Osteoblast (primary cell): ENCODE results near the gene MRRF. TPM values are rescaled to one million over a fixed set of nuclear protein-coding genes. Genes with fewer than 3 reads are reported as not detected.

ENCODE experiments used
- DNase-seq: peaks from one replicate; pipeline ENCODE4 v3.0.0; 2011; ENCODE audit warnings: low spot score, mixed read lengths; ENCODE audit not compliant: insufficient read length; ENCODE audit errors: missing footprints
- H2AFZ ChIP-seq: 2 replicates; pipeline ENCODE4 v1.6.0; 2011; ENCODE audit warnings: mild to moderate bottlenecking, low read length
- H3K27ac ChIP-seq: 2 replicates; pipeline ENCODE4 v1.5.1; 2011; ENCODE audit warnings: mild to moderate bottlenecking, low read depth, low read length, moderate library complexity
- H3K27me3 ChIP-seq: 2 replicates; pipeline ENCODE4 v1.6.0; 2012; ENCODE audit warnings: mild to moderate bottlenecking, control low read depth, inconsistent platforms, low read length, moderate library complexity; ENCODE audit not compliant: insufficient read depth
- H3K36me3 ChIP-seq: 2 replicates; pipeline ENCODE4 v1.5.1; 2011; ENCODE audit warnings: mild to moderate bottlenecking, low read length, control low read depth, moderate library complexity; ENCODE audit not compliant: insufficient read depth
- H3K4me1 ChIP-seq: 2 replicates; pipeline ENCODE4 v1.5.1; 2011; ENCODE audit warnings: mild to moderate bottlenecking, low read length, control low read depth, moderate library complexity; ENCODE audit not compliant: insufficient read depth
- H3K4me2 ChIP-seq: 2 replicates; pipeline ENCODE4 v1.6.0; 2011; ENCODE audit warnings: mild to moderate bottlenecking, low read length; ENCODE audit not compliant: insufficient read depth
- H3K4me3 ChIP-seq: fragments of 200-600 bp; sonication (generic); 3 replicates; pipeline ENCODE4 v1.5.1; 2012; ENCODE audit warnings: mild to moderate bottlenecking, low read length, inconsistent platforms; ENCODE audit not compliant: insufficient read depth
- H3K79me2 ChIP-seq: 2 replicates; pipeline ENCODE4 v1.6.0; 2012; ENCODE audit warnings: mild to moderate bottlenecking, low read length, control low read depth, inconsistent platforms; ENCODE audit not compliant: insufficient read depth
- H3K9me3 ChIP-seq: 2 replicates; pipeline ENCODE4 v1.5.1; 2011; ENCODE audit warnings: low read depth, low read length, control low read depth
- H4K20me1 ChIP-seq: 2 replicates; pipeline ENCODE4 v1.6.0; 2012; ENCODE audit warnings: mild to moderate bottlenecking, low read length, control low read depth; ENCODE audit not compliant: insufficient read depth
- CTCF ChIP-seq: IDR thresholded peaks from 2 replicates; pipeline ENCODE4 v1.5.1; 2011; ENCODE audit warnings: mild to moderate bottlenecking, low read depth, low read length, moderate library complexity; ENCODE audit errors: extremely low read depth
- total RNA-seq: library from RNA; depleted of rRNA; stranded (reverse); fragments of >200 nt; gene quantifications from 2 replicates; pipeline ENCODE4 v1.2.3, GENCODE V29; 2012

MRRF gene
- total RNA-seq: 35.8 and 41.5 TPM in 2 replicates

GRCh38 chr9:122264360-122265148, at the start of gene MRRF, which contains the start of gene RBM18:
Gene MRRF, plus strand, starts transcription at chr9:122264882. Its CDS starts 6,010 bp downstream, at chr9:122270892.
Gene RBM18, minus strand, starts transcription at chr9:122264840. Its CDS starts 3,348 bp downstream, at chr9:122261492.
- peaks cover 75% of the 10 kb centered on the region for H3K79me2 ChIP-seq
- H3K4me3 ChIP-seq: peak within 1 kb of the TSS; percentile 95
- H3K27me3 ChIP-seq: no peaks in the 10 kb centered on the region

GRCh38 chr9:122215663-122216062, 49.0 kb upstream of the MRRF start:
- no peak overlapping the region for H2AFZ ChIP-seq
- peaks cover 95% of the 10 kb centered on the region for H3K27me3 ChIP-seq
- no peaks in the 10 kb centered on the region for H3K36me3 ChIP-seq
- peaks cover 11% of the 10 kb centered on the region for H3K4me1 ChIP-seq
- no peak overlapping the region for H3K4me3 ChIP-seq
- H3K79me2 ChIP-seq: no peaks in the 10 kb centered on the region
- TF ChIP-seq CTCF: no peak
- H4K20me1 ChIP-seq: no peaks in the 10 kb centered on the region
- H3K9me3 ChIP-seq: no peaks in the 10 kb centered on the region
- DNase-seq: no peak
- no peak overlapping the region for H3K4me2 ChIP-seq
- H3K27ac ChIP-seq: no peak overlapping the region

More at GRCh38 chr9:122264360-122265148, at the start of gene MRRF, which contains the start of gene RBM18:
- no peak for TF ChIP-seq CTCF
- peaks cover 15% of the 10 kb centered on the region for H3K36me3 ChIP-seq
- H2AFZ ChIP-seq: peak within 1 kb of the TSS; percentile 96
- peak within 1 kb of the TSS; percentile 96 for H3K27ac ChIP-seq
- H3K4me2 ChIP-seq: peak within 1 kb of the TSS; percentile 86
- peak; percentile 94 for DNase-seq
- H4K20me1 ChIP-seq: peaks cover 13% of the 10 kb centered on the region
- peaks cover 29% of the 10 kb centered on the region for H3K4me1 ChIP-seq
- H3K9me3 ChIP-seq: no peaks in the 10 kb centered on the region

- H4K20me1 ChIP-seq: no peaks in the 10 kb centered on the region
- H3K27ac ChIP-seq: no peak overlapping the region
- H3K79me2 ChIP-seq: no peaks in the 10 kb centered on the region
- TF ChIP-seq CTCF: no peak
- no peaks in the 10 kb centered on the region for H3K36me3 ChIP-seq
- H2AFZ ChIP-seq: no peak overlapping the region
- H3K9me3 ChIP-seq: no peaks in the 10 kb centered on the region
- H3K4me2 ChIP-seq: no peak overlapping the region
- peaks cover 97% of the 10 kb centered on the region for H3K27me3 ChIP-seq
- peaks cover 11% of the 10 kb centered on the region for H3K4me1 ChIP-seq
- DNase-seq: peak; percentile 70
- H3K4me3 ChIP-seq: no peak overlapping the region
These were observed 48.4 kb upstream of the MRRF start for GRCh38 chr9:122216138-122216797.

DNA sequence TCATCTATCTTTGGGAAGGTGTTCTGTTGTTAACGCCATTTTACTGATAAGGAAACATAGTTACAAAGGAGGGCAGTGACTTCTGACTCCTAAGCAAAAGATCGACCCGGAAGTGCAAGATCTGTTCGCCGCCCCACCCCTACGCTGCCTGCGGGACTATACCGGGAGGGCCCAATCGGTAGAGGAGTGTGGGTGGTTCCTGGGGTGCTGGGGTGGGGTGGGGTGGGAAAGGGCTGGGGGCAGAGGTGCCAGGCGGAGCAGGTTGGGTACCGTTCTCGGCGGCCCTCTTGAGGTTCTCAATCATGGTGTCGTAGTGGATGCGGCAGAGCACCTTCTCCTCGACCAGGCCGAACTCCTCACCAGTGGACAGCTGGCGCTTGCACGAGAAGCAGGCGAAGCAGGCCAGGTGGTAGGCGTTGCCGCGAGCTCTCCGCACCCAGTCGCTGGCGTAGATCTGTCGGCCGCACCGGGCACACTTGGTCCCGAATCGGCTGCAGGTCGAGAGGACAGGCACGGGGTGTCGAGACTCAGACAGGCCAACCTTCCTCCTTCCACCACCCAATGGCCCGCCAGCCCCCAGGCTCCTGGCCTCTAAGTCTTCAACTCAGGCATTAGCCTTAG, 47.8 kb upstream of the MRRF start:
- peak; percentile 62 for DNase-seq
- Histone ChIP-seq H4K20me1 (no peaks in the 10 kb centered on the region), H3K36me3 (no peaks in the 10 kb centered on the region), H2AFZ (no peak overlapping the region), H3K4me3 (no peak overlapping the region), H3K4me1 (peaks cover 11% of the 10 kb centered on the region), H3K9me3 (no peaks in the 10 kb centered on the region), H3K27ac (no peak overlapping the region), H3K79me2 (no peaks in the 10 kb centered on the region), H3K27me3 (peaks cover 97% of the 10 kb centered on the region), H3K4me2 (no peak overlapping the region)
- no peak for TF ChIP-seq CTCF
